Upper lobe of left lung (tissue), 4 donors: ENCODE results near the gene SGTA.

Experiments used
- CTCF ChIP-seq, 6 experiments: fragments of 450-650 bp in 4 of 6; fragments of 200-600 bp in 2 of 6; sonication (generic) in 2 of 6; IDR thresholded peaks; one replicate each; pipeline ENCODE4 v1.5.1; 2016 to 2019; ENCODE audit warnings: antibody characterized with exemption in 6 of 6
- POLR2A ChIP-seq, 4 donors: fragments of 450-650 bp; IDR thresholded peaks; one replicate each; pipeline ENCODE4 v1.5.1; 2016 to 2017; ENCODE audit warnings: antibody characterized with exemption in 4 of 4, mild to moderate bottlenecking in 2 of 4
- POLR2AphosphoS5 ChIP-seq, 2 donors: sonication (generic); formaldehyde crosslinking; IDR thresholded peaks; one replicate each; pipeline ENCODE4 v1.5.1; 2017; ENCODE audit warnings: antibody characterized with exemption in 2 of 2

GRCh38 chr19:2790194-2790556 lies 7.1 kb upstream of the SGTA start:
- TF ChIP-seq POLR2A (IDR thresholded peaks at IDR 0.05) (no peak), CTCF (IDR thresholded peaks at IDR 0.05) (no peak), POLR2AphosphoS5 (IDR thresholded peaks at IDR 0.05) (no peak)
